HepG2 (cell line): ENCODE results near the gene ZFR2. TPM values are rescaled to one million over a fixed set of nuclear protein-coding genes. Genes with fewer than 3 reads are reported as not detected.
A peak's percentile ranks its signal among the peaks of the same experiment; 100 is the strongest.

Experiments
- ATAC-seq: fragments of 200-7000 bp; cut with Tn5 transposase; 3 replicates; pipeline ENCODE4 v1.9.1; 2020; ENCODE audit warnings: mild to moderate bottlenecking, moderate library complexity
- BruUV-seq: library from RNA; stranded (reverse); fragments of 400-500 nt; replicated peaks from 2 replicates; lab custom pipeline; 2021; lab: Mats Ljungman, UMichigan
- CTCF ChIA-PET: fragments of 300-600 bp; formaldehyde crosslinking; extraction: SDS; loops from one replicate; lab custom pipeline; 2021; ENCODE audit warnings: low total read pairs, inconsistent platforms, low intra/inter-chr PET ratio; lab: Yijun Ruan, JAX
- POLR2A ChIA-PET: fragments of 350-600 bp; sonication (Branson Sonifier 250); formaldehyde crosslinking; loops from one replicate; lab custom pipeline; 2020; ENCODE audit warnings: antibody characterized with exemption, inconsistent platforms; lab: Yijun Ruan, JAX
- DNase-seq: peaks from one replicate; pipeline ENCODE4 v3.0.0-alpha.2; 2015; ENCODE audit warnings: low spot score
- FAIRE-seq: peaks from 3 replicates; lab custom pipeline; 2011; peaks lifted over from hg19 to GRCh38; lab: Jason Lieb, UNC
- H2AFZ ChIP-seq: one replicate; pipeline ENCODE4 v1.6.1; 2011; ENCODE audit warnings: low read length, inconsistent platforms
- H3K27ac ChIP-seq: fragments of 300-600 bp; 3 replicates; pipeline ENCODE4 v1.8.0; 2011; ENCODE audit warnings: mixed run types, mild to moderate bottlenecking, mixed read lengths, low read length, inconsistent platforms; ENCODE audit not compliant: insufficient read depth; ENCODE audit errors: extremely low read length
- H3K27me3 ChIP-seq, 2 experiments: fragments of 200-600 bp in 1 of 2; 2 replicates in 1 of 2; 3 replicates in 1 of 2; pipeline versions ENCODE4 v1.6.0 to v1.8.0; 2011; ENCODE audit warnings: low read length in 2 of 2, mild to moderate bottlenecking in 2 of 2, moderate library complexity in 2 of 2, inconsistent platforms in 1 of 2; ENCODE audit not compliant: insufficient read depth in 2 of 2, control insufficient read depth in 1 of 2
- H3K36me3 ChIP-seq, 2 experiments: fragments of 200-600 bp in 1 of 2; replicated peaks in 1 of 2; 2 replicates in 1 of 2; 3 replicates in 1 of 2; pipeline versions ENCODE4 v1.5.1 to v1.8.0; 2011; ENCODE audit warnings: low read length in 2 of 2, inconsistent platforms in 1 of 2; ENCODE audit not compliant: insufficient read depth in 2 of 2, control insufficient read depth in 1 of 2
- H3K4me1 ChIP-seq: 2 replicates; pipeline ENCODE4 v1.5.1; 2012; ENCODE audit warnings: low read length, inconsistent platforms; ENCODE audit not compliant: insufficient read depth
- H3K4me2 ChIP-seq: 2 replicates; pipeline ENCODE4 v1.6.0; 2011; ENCODE audit warnings: low read depth, low read length, inconsistent platforms
- H3K4me3 ChIP-seq, 3 experiments: fragments of 200-600 bp in 1 of 3; sonication (generic), shearing (Covaris generic) in 1 of 3; replicated peaks in 1 of 3; 2 replicates each; pipeline ENCODE4 v1.5.1; 2011 to 2016; ENCODE audit warnings: low read length in 3 of 3, inconsistent platforms in 2 of 3, low read depth in 2 of 3, mild to moderate bottlenecking in 2 of 3, control low read depth in 1 of 3, mixed read lengths in 1 of 3; ENCODE audit not compliant: insufficient read depth in 1 of 3
- H3K79me2 ChIP-seq: one replicate; pipeline ENCODE4 v1.6.1; 2011; ENCODE audit warnings: low read length, inconsistent platforms; ENCODE audit not compliant: insufficient read depth
- H3K9ac ChIP-seq: 2 replicates; pipeline ENCODE4 v1.6.0; 2011; ENCODE audit warnings: mild to moderate bottlenecking, low read depth, low read length, inconsistent platforms; ENCODE audit not compliant: insufficient read depth
- H3K9me3 ChIP-seq: 2 replicates; pipeline ENCODE4 v1.5.1; 2012; ENCODE audit warnings: mild to moderate bottlenecking, low read length
- H4K20me1 ChIP-seq: 2 replicates; pipeline ENCODE4 v1.6.0; 2011; ENCODE audit warnings: inconsistent platforms, mild to moderate bottlenecking, low read length, moderate library complexity; ENCODE audit not compliant: insufficient read depth
- BHLHE40 ChIP-seq: IDR thresholded peaks from 2 replicates; pipeline ENCODE4 v1.6.1; 2011; ENCODE audit warnings: low read length, improper control_type of control experiment
- HNRNPL ChIP-seq: fragments of 200-400 bp; formaldehyde crosslinking; IDR thresholded peaks from 2 replicates; pipeline ENCODE4 v1.6.1; 2017; ENCODE audit warnings: mild to moderate bottlenecking, low read depth, low read length
- KIAA2018 ChIP-seq: sonication (generic); formaldehyde crosslinking; IDR thresholded peaks from 2 replicates; pipeline ENCODE4 v1.5.0; 2020; ENCODE audit warnings: mild to moderate bottlenecking, missing genetic modification reagents, borderline replicate concordance
- MIER2 ChIP-seq: IDR thresholded peaks from 2 replicates; pipeline ENCODE4 v1.6.1; 2016; ENCODE audit warnings: missing biosample characterization, missing genetic modification reagents
- ZBTB4 ChIP-seq: sonication (generic); formaldehyde crosslinking; IDR thresholded peaks from 2 replicates; pipeline ENCODE4 v1.4.0; 2020; ENCODE audit warnings: missing genetic modification reagents, mild to moderate bottlenecking, borderline replicate concordance
- WGBS: methylation state at CpG from one replicate; pipeline ENCODE4 v1.1.6; 2017; ENCODE audit warnings: low lambda C conversion rate; 5-methylcytosine and 5-hydroxymethylcytosine counted together
- in situ Hi-C: cut with HindIII; loops from 2 replicates; pipeline ENCODE4 v1.10.0; 2017; ENCODE audit warnings: low pct_unique_long_range_greater_than_20kb; ENCODE audit not compliant: extremely low pct_ligation_motif_present
- intact Hi-C: fragments of 100-400 bp; cut with micrococcal nuclease; formaldehyde crosslinking; loops from one replicate; pipeline ENCODE4 v1.10.0; 2022; ENCODE audit not compliant: unreplicated experiment
- polyA plus RNA-seq, 8 experiments: library from polyadenylated mRNA; depleted of rRNA in 3 of 8; stranded (reverse) in 7 of 8; unstranded in 1 of 8; fragments of >200 nt; fragmentation: Illumina TruSeq in 4 of 8; extraction: Trizol in 4 of 8; gene quantifications; 2 replicates each; pipeline versions ENCODE4 v1.2.1 to v1.2.3, GENCODE V29; 2011 to 2016; ENCODE audit warnings: low read depth in 4 of 8, missing spikeins in 1 of 8, mixed read lengths in 1 of 8; ENCODE audit not compliant: insufficient read depth in 1 of 8
- total RNA-seq, 5 experiments: library from RNA; depleted of rRNA; stranded (reverse); fragments of >200 nt; fragmentation: Illumina TruSeq; extraction: Trizol; gene quantifications; 2 replicates each; pipeline ENCODE4 v1.2.3, GENCODE V29; 2016; ENCODE audit warnings: low read depth in 1 of 5
- TF ChIP-seq, protein P1 (sequence below): sonication (generic); formaldehyde crosslinking; IDR thresholded peaks from 2 replicates; pipeline ENCODE4 v1.5.0; 2020; ENCODE audit warnings: mild to moderate bottlenecking, missing genetic modification reagents, moderate library complexity

Gene ZFR2
- total and polyA plus RNA-seq, 2 of the 13 experiments (the other 11 are each of a cell fraction or from before 2014, with no cell fraction given), result 0.37 to 0.69 TPM

DNA sequence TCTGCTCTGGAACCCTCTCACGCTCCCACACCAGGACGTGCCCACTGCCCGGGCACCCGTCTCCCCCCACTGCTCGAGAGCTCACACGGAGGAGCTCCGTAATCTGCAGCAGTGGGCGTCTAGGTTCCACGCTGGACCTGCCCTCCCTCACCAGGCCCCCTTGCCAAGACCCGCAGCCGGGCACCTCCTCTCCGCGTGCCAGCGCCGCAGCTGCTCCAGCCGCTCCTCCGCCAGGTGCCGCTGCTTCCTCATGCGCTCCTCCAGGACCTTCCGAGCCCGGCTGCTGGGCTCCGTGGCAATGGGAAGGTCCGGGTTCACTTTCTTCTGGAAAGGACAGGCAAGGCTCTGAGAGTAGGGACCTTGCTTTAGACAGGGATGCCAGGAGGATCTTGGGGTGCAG, 47.7 kb downstream of the ZFR2 start:
- H3K79me2 ChIP-seq, result no peaks in the 10 kb centered on the region
- H3K4me2 ChIP-seq, result no peak overlapping the region
- intact Hi-C loops, result no loop called here
- DNase-seq, result no peak
- H3K9ac ChIP-seq, result no peak overlapping the region
- ChIA-PET CTCF (interaction anchor here (1.3 kb wide), 1 partner anchor 37 kb away, joined by 5 read pairs; no protein-coding TSS in a partner anchor), POLR2A (no interaction called here)
- H2AFZ ChIP-seq, result no peak overlapping the region
- no peak for FAIRE-seq
- no peaks in the 10 kb centered on the region for H3K4me1 ChIP-seq
- TF ChIP-seq, protein P1, sequence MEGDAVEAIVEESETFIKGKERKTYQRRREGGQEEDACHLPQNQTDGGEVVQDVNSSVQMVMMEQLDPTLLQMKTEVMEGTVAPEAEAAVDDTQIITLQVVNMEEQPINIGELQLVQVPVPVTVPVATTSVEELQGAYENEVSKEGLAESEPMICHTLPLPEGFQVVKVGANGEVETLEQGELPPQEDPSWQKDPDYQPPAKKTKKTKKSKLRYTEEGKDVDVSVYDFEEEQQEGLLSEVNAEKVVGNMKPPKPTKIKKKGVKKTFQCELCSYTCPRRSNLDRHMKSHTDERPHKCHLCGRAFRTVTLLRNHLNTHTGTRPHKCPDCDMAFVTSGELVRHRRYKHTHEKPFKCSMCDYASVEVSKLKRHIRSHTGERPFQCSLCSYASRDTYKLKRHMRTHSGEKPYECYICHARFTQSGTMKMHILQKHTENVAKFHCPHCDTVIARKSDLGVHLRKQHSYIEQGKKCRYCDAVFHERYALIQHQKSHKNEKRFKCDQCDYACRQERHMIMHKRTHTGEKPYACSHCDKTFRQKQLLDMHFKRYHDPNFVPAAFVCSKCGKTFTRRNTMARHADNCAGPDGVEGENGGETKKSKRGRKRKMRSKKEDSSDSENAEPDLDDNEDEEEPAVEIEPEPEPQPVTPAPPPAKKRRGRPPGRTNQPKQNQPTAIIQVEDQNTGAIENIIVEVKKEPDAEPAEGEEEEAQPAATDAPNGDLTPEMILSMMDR, result peak; percentile 20; the same call in 1 of the 2 replicates
- TF ChIP-seq MIER2 (CRISPR knock-in tag) (no peak), HNRNPL (peak; percentile 60; the same call in 1 of the 2 replicates), BHLHE40 (no peak), ZBTB4 (CRISPR knock-in tag) (no peak), KIAA2018 (CRISPR knock-in tag) (no peak)
- no peaks in the 10 kb centered on the region for H3K9me3 ChIP-seq
- no peaks in the 10 kb centered on the region for H3K36me3 ChIP-seq
- no peak overlapping the region for H3K4me3 ChIP-seq
- BruUV-seq, result no TSS peak
- WGBS, result 90% methylated on average over 6 of the region's 23 CpGs
- in situ Hi-C loops, result no loop called here
- no peak for ATAC-seq
- no peaks in the 10 kb centered on the region for H4K20me1 ChIP-seq
- no peak overlapping the region for H3K27ac ChIP-seq
- H3K27me3 ChIP-seq, result peaks cover 13 to 68% of the 10 kb centered on the region in 2 experiments
